Suppressor macrophage treated with lipopolysaccharide for 1 hour (primary cell): ENCODE measurements around the gene PNPLA1.

Experiments
- DNase-seq, 3 donors: peaks; one replicate each; pipeline ENCODE4 v3.0.0-alpha.2; 2020 to 2022

The PNPLA1 gene

GRCh38 chr6:36269834-36270705 is at the start of gene PNPLA1:
Gene PNPLA1, plus strand, starts transcription at chr6:36270060. Its CDS starts 400 bp downstream, at chr6:36270460.
- DNase-seq: no peak

GRCh38 chr6:36220226-36220625 is 49.6 kb upstream of the PNPLA1 start:
- no peak for DNase-seq

GRCh38 chr6:36221674-36222073 is 48.2 kb upstream of the PNPLA1 start:
- no peak for DNase-seq

GRCh38 chr6:36222924-36223323 is 46.9 kb upstream of the PNPLA1 start:
- DNase-seq: no peak

GRCh38 chr6:36223706-36224105 is 46.2 kb upstream of the PNPLA1 start:
- DNase-seq: no peak

- peak in 2 of 3 donors; percentile 29 to 37 for DNase-seq
Observed at GRCh38 chr6:36224918-36225461, 44.9 kb upstream of the PNPLA1 start.

GRCh38 chr6:36226438-36227047 is 43.3 kb upstream of the PNPLA1 start:
- no peak for DNase-seq

GRCh38 chr6:36227379-36228228 is 42.3 kb upstream of the PNPLA1 start:
- DNase-seq: no peak

GRCh38 chr6:36229223-36229622 is 40.6 kb upstream of the PNPLA1 start:
- no peak for DNase-seq

- DNase-seq: no peak
Observed at GRCh38 chr6:36230371-36230770, 39.5 kb upstream of the PNPLA1 start.

- DNase-seq: no peak
Observed at GRCh38 chr6:36232172-36232571, 37.7 kb upstream of the PNPLA1 start.

- DNase-seq: peak in 2 of 3 donors; percentile 20 to 22
Observed at GRCh38 chr6:36235309-36235708, 34.6 kb upstream of the PNPLA1 start.

GRCh38 chr6:36235862-36236261 is 34.0 kb upstream of the PNPLA1 start:
- no peak for DNase-seq

GRCh38 chr6:36239774-36240173 is 30.1 kb upstream of the PNPLA1 start:
- no peak for DNase-seq

GRCh38 chr6:36241728-36242127 is 28.1 kb upstream of the PNPLA1 start:
- peak; percentile 86 to 95 (median 91) for DNase-seq

- DNase-seq: no peak
Observed at GRCh38 chr6:36242161-36242560, 27.7 kb upstream of the PNPLA1 start.

GRCh38 chr6:36242626-36243025 is 27.2 kb upstream of the PNPLA1 start:
- DNase-seq: no peak

GRCh38 chr6:36243562-36244212 is 26.2 kb upstream of the PNPLA1 start:
- DNase-seq: no peak

GRCh38 chr6:36244641-36245280 is 25.1 kb upstream of the PNPLA1 start:
- DNase-seq: no peak

GRCh38 chr6:36245572-36246061 is 24.2 kb upstream of the PNPLA1 start:
- DNase-seq: peak in 1 of 3 donors; percentile 26

- peak in 2 of 3 donors; percentile 32 to 48 for DNase-seq
Observed at GRCh38 chr6:36246506-36247268, 23.2 kb upstream of the PNPLA1 start.
